Mesothelial cell of epicardium (in vitro differentiated cells): ENCODE measurements around the gene HRH2. TPM values are rescaled to one million over a fixed set of nuclear protein-coding genes. Genes with fewer than 3 reads are reported as not detected.

Source experiments
- DNase-seq, 2 experiments: peaks; one replicate each; pipeline ENCODE4 v3.0.0; 2021; ENCODE audit warnings: low spot score in 2 of 2; ENCODE audit not compliant: unreplicated experiment in 2 of 2
- H3K27ac Mint-ChIP-seq: 2 replicates; pipeline ENCODE4 v1.8.0; 2021; ENCODE audit warnings: mixed read lengths
- H3K27me3 Mint-ChIP-seq: 2 replicates; pipeline ENCODE4 v1.8.0; 2021; ENCODE audit warnings: low read depth, mixed read lengths
- H3K36me3 Mint-ChIP-seq: 2 replicates; pipeline ENCODE4 v1.8.0; 2021; ENCODE audit warnings: mixed read lengths
- H3K4me1 Mint-ChIP-seq: 2 replicates; pipeline ENCODE4 v1.8.0; 2021; ENCODE audit warnings: mixed read lengths
- H3K4me3 Mint-ChIP-seq: 2 replicates; pipeline ENCODE4 v1.8.0; 2021; ENCODE audit warnings: mild to moderate bottlenecking, moderate library complexity, mixed read lengths
- H3K9me3 Mint-ChIP-seq: 2 replicates; pipeline ENCODE4 v1.8.0; 2021; ENCODE audit warnings: mixed read lengths
- CTCF ChIP-seq: fragments of 200-600 bp; sonication (generic); IDR thresholded peaks from one replicate; pipeline ENCODE4 v1.5.0; 2021; ENCODE audit warnings: antibody characterized with exemption; ENCODE audit not compliant: unreplicated experiment
- total RNA-seq: library from RNA; stranded (reverse); gene quantifications from 3 replicates; pipeline ENCODE4 v1.2.1, GENCODE V29; 2021

Gene HRH2
- total RNA-seq, 1 donor from 2014 or later: 2.6 TPM

GRCh38 chr5:175623088-175623487 is 34.8 kb upstream of the HRH2 start:
- Mint-ChIP-seq H3K27me3 (no peaks in the 10 kb centered on the region), H3K36me3 (no peaks in the 10 kb centered on the region), H3K27ac (no peak overlapping the region), H3K9me3 (peaks cover 10% of the 10 kb centered on the region), H3K4me1 (peaks cover 10% of the 10 kb centered on the region), H3K4me3 (no peak overlapping the region)
- DNase-seq: no peak
- no peak for TF ChIP-seq CTCF

- Mint-ChIP-seq H3K27ac (no peak overlapping the region), H3K4me1 (peaks cover 10% of the 10 kb centered on the region), H3K36me3 (no peaks in the 10 kb centered on the region), H3K4me3 (no peak overlapping the region), H3K9me3 (peaks cover 10% of the 10 kb centered on the region), H3K27me3 (no peaks in the 10 kb centered on the region)
- TF ChIP-seq CTCF: no peak
- DNase-seq: no peak
These were observed 33.6 kb upstream of the HRH2 start for GRCh38 chr5:175624316-175624715.

GRCh38 chr5:175627005-175627404 is 30.9 kb upstream of the HRH2 start:
- H3K36me3 Mint-ChIP-seq: no peaks in the 10 kb centered on the region
- TF ChIP-seq CTCF: no peak
- peaks cover 10% of the 10 kb centered on the region for H3K4me1 Mint-ChIP-seq
- H3K4me3 Mint-ChIP-seq: no peak overlapping the region
- peaks cover 8% of the 10 kb centered on the region for H3K9me3 Mint-ChIP-seq
- no peak for DNase-seq
- H3K27me3 Mint-ChIP-seq: no peaks in the 10 kb centered on the region
- H3K27ac Mint-ChIP-seq: no peak overlapping the region

- H3K27ac Mint-ChIP-seq: no peak overlapping the region
- no peak for TF ChIP-seq CTCF
- peaks cover 8% of the 10 kb centered on the region for H3K9me3 Mint-ChIP-seq
- H3K27me3 Mint-ChIP-seq: no peaks in the 10 kb centered on the region
- no peak for DNase-seq
- no peak overlapping the region for H3K4me3 Mint-ChIP-seq
- peaks cover 8% of the 10 kb centered on the region for H3K4me1 Mint-ChIP-seq
- no peaks in the 10 kb centered on the region for H3K36me3 Mint-ChIP-seq
These were observed 30.1 kb upstream of the HRH2 start for GRCh38 chr5:175627739-175628138.

GRCh38 chr5:175628668-175629067 is 29.2 kb upstream of the HRH2 start:
- H3K36me3 Mint-ChIP-seq: no peaks in the 10 kb centered on the region
- H3K4me1 Mint-ChIP-seq: no peaks in the 10 kb centered on the region
- no peak overlapping the region for H3K4me3 Mint-ChIP-seq
- H3K9me3 Mint-ChIP-seq: peaks cover 8% of the 10 kb centered on the region
- DNase-seq: no peak
- no peaks in the 10 kb centered on the region for H3K27me3 Mint-ChIP-seq
- H3K27ac Mint-ChIP-seq: no peak overlapping the region
- TF ChIP-seq CTCF: no peak

DNA sequence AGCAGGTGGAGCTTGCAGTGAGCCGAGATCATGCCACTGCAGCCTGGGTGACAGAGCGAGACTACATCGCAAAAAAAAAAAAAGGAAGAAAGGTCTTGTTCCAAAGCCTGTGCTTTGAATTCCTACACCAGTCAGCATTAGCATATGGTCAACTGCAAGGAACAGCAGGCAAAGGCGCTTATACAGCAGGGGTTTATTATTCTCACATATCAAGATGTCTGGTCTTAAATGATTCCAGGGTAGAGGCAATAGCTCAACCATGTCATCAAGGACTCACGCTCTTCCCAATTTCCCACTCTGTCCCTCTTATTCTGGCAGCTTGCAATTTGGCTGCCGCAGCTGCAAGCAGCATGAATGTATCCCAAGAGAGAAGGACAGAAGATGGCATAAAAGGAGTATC is 28.6 kb upstream of the HRH2 start:
- no peak for DNase-seq
- H3K36me3 Mint-ChIP-seq: no peaks in the 10 kb centered on the region
- H3K27me3 Mint-ChIP-seq: no peaks in the 10 kb centered on the region
- peaks cover 8% of the 10 kb centered on the region for H3K9me3 Mint-ChIP-seq
- H3K4me3 Mint-ChIP-seq: no peak overlapping the region
- no peaks in the 10 kb centered on the region for H3K4me1 Mint-ChIP-seq
- no peak for TF ChIP-seq CTCF
- no peak overlapping the region for H3K27ac Mint-ChIP-seq
